Spleen (tissue), 7 donors: Measurements from ENCODE around the gene OXCT1.

ENCODE experiments used
- POLR2A ChIP-seq, 3 donors: fragments of 450-650 bp; IDR thresholded peaks; one replicate each; pipeline ENCODE4 v1.5.1; 2017; ENCODE audit warnings: antibody characterized with exemption in 3 of 3, mild to moderate bottlenecking in 1 of 3
- TF ChIP-seq, protein P1 (sequence below), 11 experiments: fragments of 200-600 bp in 7 of 11; fragments of 450-650 bp in 4 of 11; sonication (generic) in 4 of 11; IDR thresholded peaks in 8 of 11; conservative IDR thresholded peaks in 3 of 11; 1 replicate in 7 of 11; 2 replicates in 4 of 11; pipeline versions ENCODE4 v1.4.0 to v1.8.0; 2016 to 2021; ENCODE audit warnings: antibody characterized with exemption in 11 of 11, inconsistent platforms in 4 of 11, mild to moderate bottlenecking in 1 of 11
- donor health status: DM: no; HTN: no; CAD: no; lungs with moderate emphysema.
- donor health status: DM: no; HTN: no; CAD: no.
- donor health status: DM: no; HTN: no; CAD: no.

DNA sequence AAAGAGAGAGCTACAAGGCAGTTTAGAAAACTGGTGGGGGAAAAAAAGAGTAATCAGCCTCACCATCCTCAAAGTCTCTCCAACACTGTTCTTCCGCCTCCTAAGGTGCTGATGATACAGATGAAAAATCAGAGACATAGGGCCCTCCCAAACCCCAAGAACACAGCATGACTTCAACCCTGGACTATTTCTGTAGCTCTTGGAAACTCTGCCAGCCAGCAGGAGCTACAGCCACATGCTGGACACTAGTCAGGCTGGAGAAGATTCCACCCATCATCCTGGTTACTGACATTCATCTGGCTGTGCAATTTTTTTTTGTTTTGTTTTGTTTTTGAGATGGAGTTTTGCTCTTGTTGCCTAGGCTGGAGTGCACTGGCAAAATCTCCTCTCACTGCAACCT is 42.4 kb downstream of the OXCT1 start:
- TF ChIP-seq, protein P1, sequence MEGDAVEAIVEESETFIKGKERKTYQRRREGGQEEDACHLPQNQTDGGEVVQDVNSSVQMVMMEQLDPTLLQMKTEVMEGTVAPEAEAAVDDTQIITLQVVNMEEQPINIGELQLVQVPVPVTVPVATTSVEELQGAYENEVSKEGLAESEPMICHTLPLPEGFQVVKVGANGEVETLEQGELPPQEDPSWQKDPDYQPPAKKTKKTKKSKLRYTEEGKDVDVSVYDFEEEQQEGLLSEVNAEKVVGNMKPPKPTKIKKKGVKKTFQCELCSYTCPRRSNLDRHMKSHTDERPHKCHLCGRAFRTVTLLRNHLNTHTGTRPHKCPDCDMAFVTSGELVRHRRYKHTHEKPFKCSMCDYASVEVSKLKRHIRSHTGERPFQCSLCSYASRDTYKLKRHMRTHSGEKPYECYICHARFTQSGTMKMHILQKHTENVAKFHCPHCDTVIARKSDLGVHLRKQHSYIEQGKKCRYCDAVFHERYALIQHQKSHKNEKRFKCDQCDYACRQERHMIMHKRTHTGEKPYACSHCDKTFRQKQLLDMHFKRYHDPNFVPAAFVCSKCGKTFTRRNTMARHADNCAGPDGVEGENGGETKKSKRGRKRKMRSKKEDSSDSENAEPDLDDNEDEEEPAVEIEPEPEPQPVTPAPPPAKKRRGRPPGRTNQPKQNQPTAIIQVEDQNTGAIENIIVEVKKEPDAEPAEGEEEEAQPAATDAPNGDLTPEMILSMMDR (IDR thresholded peaks at IDR 0.05 in 8 of 11, conservative IDR thresholded peaks at IDR 0.05 in 3 of 11): no peak
- no peak for TF ChIP-seq POLR2A (IDR thresholded peaks at IDR 0.05)
